GM18526 (cell line): ENCODE data around the gene RPS6KA1.

Experiments used
- POLR2A ChIP-seq: IDR thresholded peaks from 3 replicates; pipeline ENCODE4 v1.6.1; 2011; ENCODE audit not compliant: insufficient read length; ENCODE audit errors: extremely low read depth

Gene RPS6KA1

DNA sequence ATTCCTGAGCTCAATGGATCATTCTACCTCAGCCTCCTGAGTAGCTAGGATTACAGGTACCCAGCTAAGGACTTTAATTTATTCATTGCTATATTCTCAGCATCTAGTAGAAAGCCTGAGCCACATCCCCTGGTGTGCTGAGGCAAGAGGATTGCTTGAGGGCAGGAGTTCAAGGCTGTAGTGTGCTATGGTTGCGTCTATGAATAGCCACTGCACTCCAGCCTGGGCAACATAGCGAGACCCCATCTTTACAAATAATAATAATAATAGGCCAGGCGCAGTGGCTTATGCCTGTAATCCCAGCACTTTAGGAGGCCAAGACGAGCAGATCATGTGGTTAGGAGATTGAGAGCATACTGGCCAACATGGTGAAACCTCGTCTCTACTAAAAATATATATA, 3.3 kb upstream of the RPS6KA1 start:
- TF ChIP-seq POLR2A: no peak

DNA sequence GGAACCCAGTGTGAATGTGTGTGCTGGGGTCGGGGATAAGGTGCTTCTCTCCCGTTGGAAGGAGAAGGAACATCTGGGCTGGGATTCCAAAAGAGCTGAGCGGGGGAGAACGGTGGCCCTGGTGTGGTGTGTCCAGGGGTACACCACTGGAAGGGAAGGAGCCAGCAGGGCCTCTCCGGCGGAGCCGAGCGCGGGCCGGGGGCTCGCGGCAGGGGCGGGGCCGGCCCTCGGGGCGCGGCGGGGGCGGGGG, 231 bp upstream of the RPS6KA1 start:
- no peak for TF ChIP-seq POLR2A

DNA sequence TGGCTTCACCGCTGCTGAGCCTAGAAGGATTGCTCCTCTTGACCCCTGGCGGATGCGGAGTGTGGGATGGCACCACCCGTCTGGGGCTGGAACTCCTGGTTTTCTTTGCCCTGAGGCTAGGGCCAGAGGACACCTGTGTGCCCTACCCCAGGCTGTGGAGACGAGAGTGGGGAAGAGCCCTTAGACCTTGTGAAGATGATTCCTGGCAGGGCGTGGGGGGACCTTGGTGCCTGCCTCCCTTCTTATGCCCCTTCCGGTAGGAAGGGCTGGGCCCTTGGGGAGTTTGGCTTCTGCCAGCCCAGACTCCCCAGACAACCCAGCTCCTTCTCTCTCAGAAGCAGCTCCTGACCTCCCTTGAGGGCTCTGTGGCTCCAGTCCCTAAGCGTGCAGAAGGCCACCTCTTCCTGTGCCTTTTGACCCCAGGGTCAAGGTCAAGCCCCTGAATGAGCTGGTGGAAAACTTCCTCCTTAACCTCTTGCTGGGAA, 891 bp downstream of the RPS6KA1 start:
- TF ChIP-seq POLR2A: no peak

DNA sequence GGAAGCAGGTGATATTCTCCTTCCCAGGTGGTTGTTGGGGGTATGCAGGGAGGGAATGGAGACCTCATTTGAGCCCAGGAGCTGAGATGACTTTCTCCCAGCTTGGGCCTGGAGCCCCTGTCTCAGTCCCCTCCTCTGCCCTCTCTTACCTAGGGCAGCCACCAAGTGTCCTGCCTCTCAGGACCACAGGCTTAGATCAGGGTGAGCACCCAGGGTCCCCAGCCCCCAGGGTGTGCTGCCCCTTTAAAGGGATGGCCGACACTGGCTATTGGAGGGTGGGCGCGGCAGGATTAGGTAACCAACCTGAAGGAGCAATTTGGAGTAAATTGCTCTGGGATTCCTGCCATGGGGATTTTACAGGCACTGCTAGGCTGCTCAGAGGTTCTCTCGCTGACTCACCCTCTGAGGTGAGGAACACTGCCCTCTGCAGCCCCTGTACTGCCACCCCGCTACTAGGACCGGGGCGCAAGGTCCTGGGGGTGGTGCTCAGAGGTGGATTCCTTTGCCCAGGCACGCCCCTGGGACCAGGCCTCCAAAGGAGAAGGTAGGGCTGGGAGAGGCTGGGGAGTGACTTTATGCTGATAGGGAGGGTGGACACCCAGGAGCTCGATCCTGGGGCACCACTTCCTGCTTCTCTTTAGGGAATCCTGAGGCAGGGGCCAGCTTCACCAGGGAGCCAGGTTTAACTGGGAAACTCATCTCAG, 1.5 kb downstream of the RPS6KA1 start:
- TF ChIP-seq POLR2A: no peak

DNA sequence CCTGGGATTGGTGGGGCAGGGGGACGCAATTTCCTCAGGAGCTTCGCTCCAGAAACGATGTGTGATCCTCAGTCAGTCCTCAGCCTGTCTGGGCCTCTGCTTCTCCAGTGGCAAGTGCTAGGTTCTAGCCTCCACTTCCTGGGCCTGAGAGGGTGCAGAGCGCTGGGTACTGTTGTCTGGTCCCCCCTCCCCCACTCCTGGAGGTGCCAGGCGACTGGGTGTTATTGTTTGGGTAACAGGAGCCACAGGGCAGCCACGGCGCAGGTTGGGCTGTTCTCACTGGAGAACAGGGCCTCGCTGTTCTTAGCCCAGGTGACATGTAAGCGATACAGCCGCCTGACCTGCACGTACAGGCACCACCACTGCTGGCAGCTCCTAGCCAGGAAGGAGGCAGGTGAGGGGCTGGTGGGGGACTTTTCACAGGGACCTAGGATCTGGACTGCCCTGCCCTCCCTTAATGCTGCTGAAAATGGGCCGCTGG, 2.1 kb downstream of the RPS6KA1 start:
- no peak for TF ChIP-seq POLR2A

- TF ChIP-seq POLR2A: no peak
These were observed 4.5 kb downstream of the RPS6KA1 start for GRCh38 chr1:26533951-26534509.

- no peak for TF ChIP-seq POLR2A
These were observed 5.6 kb downstream of the RPS6KA1 start for GRCh38 chr1:26535201-26535600.

DNA sequence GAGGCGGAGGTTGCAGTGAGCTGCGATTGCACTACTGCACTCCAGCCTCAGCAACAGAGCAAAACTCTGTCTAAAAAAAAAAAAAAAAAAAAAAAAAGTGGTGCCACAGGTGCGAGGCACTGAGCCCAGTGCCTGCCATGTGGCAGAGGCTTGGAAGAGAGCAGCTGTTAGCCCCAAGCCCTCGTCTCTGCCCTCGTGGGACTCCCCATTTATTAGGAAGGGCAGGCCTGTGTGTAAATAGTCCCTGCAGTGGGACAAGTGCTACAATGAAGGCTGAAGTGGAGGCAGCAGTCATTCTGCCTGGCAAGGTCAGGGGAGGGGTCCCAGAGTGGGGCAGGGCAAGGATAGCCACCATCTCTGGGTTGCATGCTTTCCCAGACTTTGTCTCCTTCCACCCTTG, 6.5 kb downstream of the RPS6KA1 start:
- TF ChIP-seq POLR2A: no peak

DNA sequence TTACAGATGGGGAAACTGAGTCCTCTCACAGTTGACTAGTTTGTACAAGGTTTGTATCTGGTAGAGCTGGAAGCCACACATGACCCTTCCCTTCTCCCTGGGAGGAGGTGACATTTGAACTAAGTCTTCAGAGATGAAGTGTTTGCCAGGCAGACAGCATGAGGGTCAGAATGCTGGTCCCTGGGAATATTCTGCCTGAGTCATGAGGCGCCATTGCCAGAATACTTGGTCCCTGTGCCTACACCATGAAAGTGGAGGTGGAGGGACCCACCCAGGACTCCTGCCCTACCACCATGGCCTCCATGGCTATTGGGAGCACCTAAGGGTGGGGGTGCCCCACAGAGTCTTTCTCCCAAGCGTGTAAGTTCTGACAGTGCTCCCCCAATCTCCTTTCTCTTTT, 7.0 kb downstream of the RPS6KA1 start:
- TF ChIP-seq POLR2A: no peak

GRCh38 chr1:26537951-26538352, 8.4 kb downstream of the RPS6KA1 start:
- TF ChIP-seq POLR2A: no peak

GRCh38 chr1:26538480-26539412, 9.2 kb downstream of the RPS6KA1 start:
- TF ChIP-seq POLR2A: no peak

GRCh38 chr1:26539722-26540121, 10.2 kb downstream of the RPS6KA1 start:
- TF ChIP-seq POLR2A: no peak

GRCh38 chr1:26540351-26540750, 10.8 kb downstream of the RPS6KA1 start:
- TF ChIP-seq POLR2A: no peak

DNA sequence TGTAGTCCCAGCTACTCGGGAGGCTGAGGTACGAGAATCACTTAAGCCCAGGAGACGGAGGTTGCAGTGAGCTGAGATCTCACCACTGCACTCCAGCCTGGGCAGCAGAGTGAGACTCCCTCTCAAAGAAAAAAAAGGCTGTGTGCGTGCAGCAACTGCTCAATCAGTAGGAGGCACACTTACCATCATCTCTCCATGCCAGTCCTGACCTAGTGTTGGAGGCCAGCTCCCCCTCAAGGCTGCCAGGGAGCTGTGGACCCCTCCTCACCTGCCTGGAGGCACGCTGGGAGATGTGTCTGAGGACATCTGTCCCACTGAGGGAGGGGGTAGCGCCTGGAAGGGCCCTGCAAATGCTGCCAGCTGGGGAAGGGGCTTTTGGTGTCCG, 11.9 kb downstream of the RPS6KA1 start:
- TF ChIP-seq POLR2A: no peak

- TF ChIP-seq POLR2A: peak; percentile 49
These were observed 12.5 kb downstream of the RPS6KA1 start for GRCh38 chr1:26541816-26542711.
